Keratinocyte (primary cell): ENCODE measurements around the gene CDC26.

ENCODE experiments used
- EZH2 ChIP-seq: IDR thresholded peaks from one replicate; pipeline ENCODE4 v1.6.1; 2012; ENCODE audit warnings: inconsistent platforms, mild to moderate bottlenecking, low read length, moderate library complexity
- TF ChIP-seq, protein P1 (sequence below), 3 experiments: IDR thresholded peaks in 1 of 3; conservative IDR thresholded peaks in 1 of 3; optimal IDR thresholded peaks in 1 of 3; 2 replicates in 2 of 3; 3 replicates in 1 of 3; pipeline versions ENCODE3 to v1.5.1; 2011; ENCODE audit warnings: low read length in 3 of 3, mild to moderate bottlenecking in 3 of 3, moderate library complexity in 2 of 3, control low read depth in 1 of 3, inconsistent platforms in 1 of 3; ENCODE audit not compliant: insufficient read depth in 2 of 3; ENCODE audit errors: extremely low read depth in 1 of 3

DNA sequence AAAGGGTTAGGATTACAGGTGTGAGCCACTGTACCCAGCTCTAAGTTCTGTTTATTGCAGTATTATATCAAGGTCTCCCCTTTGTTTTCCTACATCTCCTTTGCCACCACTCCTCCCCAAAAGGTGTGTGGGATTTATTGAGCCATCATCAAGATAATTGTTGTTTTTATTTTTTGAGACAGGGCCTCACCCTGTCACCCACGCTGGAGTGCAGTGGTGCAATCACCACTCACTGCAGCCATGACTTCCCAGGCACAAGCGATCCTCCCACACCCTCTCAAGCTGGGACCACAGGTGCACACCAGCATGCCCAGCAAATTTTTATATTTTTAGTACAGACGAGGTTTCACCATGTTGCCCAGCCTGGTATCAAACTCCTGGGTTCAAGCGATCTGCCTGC, 29.5 kb downstream of the CDC26 start:
- TF ChIP-seq, protein P1, sequence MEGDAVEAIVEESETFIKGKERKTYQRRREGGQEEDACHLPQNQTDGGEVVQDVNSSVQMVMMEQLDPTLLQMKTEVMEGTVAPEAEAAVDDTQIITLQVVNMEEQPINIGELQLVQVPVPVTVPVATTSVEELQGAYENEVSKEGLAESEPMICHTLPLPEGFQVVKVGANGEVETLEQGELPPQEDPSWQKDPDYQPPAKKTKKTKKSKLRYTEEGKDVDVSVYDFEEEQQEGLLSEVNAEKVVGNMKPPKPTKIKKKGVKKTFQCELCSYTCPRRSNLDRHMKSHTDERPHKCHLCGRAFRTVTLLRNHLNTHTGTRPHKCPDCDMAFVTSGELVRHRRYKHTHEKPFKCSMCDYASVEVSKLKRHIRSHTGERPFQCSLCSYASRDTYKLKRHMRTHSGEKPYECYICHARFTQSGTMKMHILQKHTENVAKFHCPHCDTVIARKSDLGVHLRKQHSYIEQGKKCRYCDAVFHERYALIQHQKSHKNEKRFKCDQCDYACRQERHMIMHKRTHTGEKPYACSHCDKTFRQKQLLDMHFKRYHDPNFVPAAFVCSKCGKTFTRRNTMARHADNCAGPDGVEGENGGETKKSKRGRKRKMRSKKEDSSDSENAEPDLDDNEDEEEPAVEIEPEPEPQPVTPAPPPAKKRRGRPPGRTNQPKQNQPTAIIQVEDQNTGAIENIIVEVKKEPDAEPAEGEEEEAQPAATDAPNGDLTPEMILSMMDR (optimal IDR thresholded peaks at IDR 0.05 in 1 of 3, IDR thresholded peaks at IDR 0.05 in 1 of 3, conservative IDR thresholded peaks at IDR 0.05 in 1 of 3; ENCODE audit: extremely low read depth in 1 of 3, insufficient read depth in 2 of 3, low read length in 3 of 3) = no peak
- no peak for TF ChIP-seq EZH2
